Measurements from ENCODE around the gene MAP3K7.

- no peak for TF ChIP-seq EZH2 (optimal IDR thresholded peaks at IDR 0.05; ENCODE audit: low read depth, low read length)
- TF ChIP-seq CTCF (IDR thresholded peaks at IDR 0.05; ENCODE audit: low read length): no peak
- TF ChIP-seq EZH2phosphoT487 (IDR thresholded peaks at IDR 0.05; ENCODE audit: low read length): no peak
These were observed 38.9 kb downstream of the MAP3K7 start for GRCh38 chr6:90547991-90548390.

Data from MM.1S (cell line).